ENCODE measurements around the gene ANKMY1.
"Not testable (repeated sequence)": the region's sequence is repeated elsewhere in the genome, so short reads cannot be mapped to it uniquely, and the experiment has no call there.

ANKMY1 gene

GRCh38 chr2:240551288-240551687 lies 6.5 kb downstream of the ANKMY1 start:
- H3K27me3 ChIP-seq (ENCODE audit: insufficient read depth, low read length), result peaks cover 2% of the 10 kb centered on the region; the same call in 1 of the 2 replicates
- H3K36me3 ChIP-seq (ENCODE audit: insufficient read depth, low read depth, low read length), result peaks cover 19% of the 10 kb centered on the region; the same call in 1 of the 2 replicates

GRCh38 chr2:240539906-240540305 lies 17.9 kb downstream of the ANKMY1 start:
- Histone ChIP-seq H3K27ac (ENCODE audit: low read length) (no peak overlapping the region), H3K36me3 (ENCODE audit: insufficient read depth, low read depth, low read length) (peaks cover 5% of the 10 kb centered on the region; the same call in 1 of the 2 replicates), H3K4me3 (ENCODE audit: low read length) (no peak overlapping the region), H3K9me3 (ENCODE audit: insufficient read depth, low read depth, low read length) (peaks cover 11% of the 10 kb centered on the region; the same call in 1 of the 2 replicates), H3K4me1 (ENCODE audit: insufficient read depth, low read length) (no peaks in the 10 kb centered on the region), H3K27me3 (ENCODE audit: insufficient read depth, low read length) (no peaks in the 10 kb centered on the region), H3K9ac (ENCODE audit: low read depth, low read length) (no peak overlapping the region)

More at GRCh38 chr2:240551288-240551687, 6.5 kb downstream of the ANKMY1 start:
- H3K4me3 ChIP-seq (ENCODE audit: low read length), result no peak overlapping the region
- no peak overlapping the region for H3K9ac ChIP-seq (ENCODE audit: low read depth, low read length)
- no peak overlapping the region for H3K27ac ChIP-seq (ENCODE audit: low read length)
- H3K9me3 ChIP-seq (ENCODE audit: insufficient read depth, low read depth, low read length), result peaks cover 14% of the 10 kb centered on the region; the same call in 1 of the 2 replicates
- H3K4me1 ChIP-seq (ENCODE audit: insufficient read depth, low read length), result no peaks in the 10 kb centered on the region

GRCh38 chr2:240539101-240539500 lies 18.7 kb downstream of the ANKMY1 start:
- not testable (repeated sequence) for H3K4me3 ChIP-seq (ENCODE audit: low read length); H3K9ac ChIP-seq (ENCODE audit: low read depth, low read length); H3K4me1 ChIP-seq (ENCODE audit: insufficient read depth, low read length); H3K27ac ChIP-seq (ENCODE audit: low read length); H3K9me3 ChIP-seq (ENCODE audit: insufficient read depth, low read depth, low read length); H3K27me3 ChIP-seq (ENCODE audit: insufficient read depth, low read length); H3K36me3 ChIP-seq (ENCODE audit: insufficient read depth, low read depth, low read length)

- Histone ChIP-seq H3K9ac (ENCODE audit: low read depth, low read length) (no peak overlapping the region), H3K27ac (ENCODE audit: low read length) (no peak overlapping the region), H3K27me3 (ENCODE audit: insufficient read depth, low read length) (no peaks in the 10 kb centered on the region), H3K9me3 (ENCODE audit: insufficient read depth, low read depth, low read length) (peaks cover 6% of the 10 kb centered on the region; the same call in 1 of the 2 replicates), H3K4me1 (ENCODE audit: insufficient read depth, low read length) (no peaks in the 10 kb centered on the region), H3K36me3 (ENCODE audit: insufficient read depth, low read depth, low read length) (peaks cover 5% of the 10 kb centered on the region; the same call in 1 of the 2 replicates), H3K4me3 (ENCODE audit: low read length) (no peak overlapping the region)
These were observed 19.6 kb downstream of the ANKMY1 start for GRCh38 chr2:240538031-240538780.

- Histone ChIP-seq H3K27ac (ENCODE audit: low read length) (no peak overlapping the region), H3K4me1 (ENCODE audit: insufficient read depth, low read length) (no peaks in the 10 kb centered on the region), H3K9ac (ENCODE audit: low read depth, low read length) (no peak overlapping the region), H3K4me3 (ENCODE audit: low read length) (no peak overlapping the region), H3K27me3 (ENCODE audit: insufficient read depth, low read length) (no peaks in the 10 kb centered on the region), H3K36me3 (ENCODE audit: insufficient read depth, low read depth, low read length) (no peaks in the 10 kb centered on the region), H3K9me3 (ENCODE audit: insufficient read depth, low read depth, low read length) (peaks cover 39% of the 10 kb centered on the region)
These were observed 25.6 kb downstream of the ANKMY1 start for GRCh38 chr2:240532031-240532775.

GRCh38 chr2:240531038-240531437 lies 26.8 kb downstream of the ANKMY1 start:
- Histone ChIP-seq H3K27ac (ENCODE audit: low read length) (no peak overlapping the region), H3K9ac (ENCODE audit: low read depth, low read length) (no peak overlapping the region), H3K9me3 (ENCODE audit: insufficient read depth, low read depth, low read length) (peaks cover 50% of the 10 kb centered on the region), H3K27me3 (ENCODE audit: insufficient read depth, low read length) (no peaks in the 10 kb centered on the region), H3K4me1 (ENCODE audit: insufficient read depth, low read length) (no peaks in the 10 kb centered on the region), H3K4me3 (ENCODE audit: low read length) (no peak overlapping the region), H3K36me3 (ENCODE audit: insufficient read depth, low read depth, low read length) (no peaks in the 10 kb centered on the region)

GRCh38 chr2:240530181-240530580 lies 27.6 kb downstream of the ANKMY1 start:
- H3K4me1 ChIP-seq (ENCODE audit: insufficient read depth, low read length), result no peaks in the 10 kb centered on the region
- no peaks in the 10 kb centered on the region for H3K27me3 ChIP-seq (ENCODE audit: insufficient read depth, low read length)
- no peaks in the 10 kb centered on the region for H3K36me3 ChIP-seq (ENCODE audit: insufficient read depth, low read depth, low read length)
- H3K27ac ChIP-seq (ENCODE audit: low read length), result no peak overlapping the region
- no peak overlapping the region for H3K4me3 ChIP-seq (ENCODE audit: low read length)
- H3K9me3 ChIP-seq (ENCODE audit: insufficient read depth, low read depth, low read length), result peaks cover 59% of the 10 kb centered on the region
- H3K9ac ChIP-seq (ENCODE audit: low read depth, low read length), result no peak overlapping the region

- H3K9ac ChIP-seq (ENCODE audit: low read depth, low read length), result no peak overlapping the region
- H3K36me3 ChIP-seq (ENCODE audit: insufficient read depth, low read depth, low read length), result no peaks in the 10 kb centered on the region
- no peak overlapping the region for H3K27ac ChIP-seq (ENCODE audit: low read length)
- no peaks in the 10 kb centered on the region for H3K4me1 ChIP-seq (ENCODE audit: insufficient read depth, low read length)
- no peaks in the 10 kb centered on the region for H3K27me3 ChIP-seq (ENCODE audit: insufficient read depth, low read length)
- H3K9me3 ChIP-seq (ENCODE audit: insufficient read depth, low read depth, low read length), result peaks cover 66% of the 10 kb centered on the region
- H3K4me3 ChIP-seq (ENCODE audit: low read length), result no peak overlapping the region
These were observed 28.3 kb downstream of the ANKMY1 start for GRCh38 chr2:240529344-240529999.

- H3K9me3 ChIP-seq (ENCODE audit: insufficient read depth, low read depth, low read length), result peaks cover 75% of the 10 kb centered on the region
- H3K27ac ChIP-seq (ENCODE audit: low read length), result no peak overlapping the region
- H3K9ac ChIP-seq (ENCODE audit: low read depth, low read length), result no peak overlapping the region
- no peak overlapping the region for H3K4me3 ChIP-seq (ENCODE audit: low read length)
- no peaks in the 10 kb centered on the region for H3K4me1 ChIP-seq (ENCODE audit: insufficient read depth, low read length)
- no peaks in the 10 kb centered on the region for H3K27me3 ChIP-seq (ENCODE audit: insufficient read depth, low read length)
- H3K36me3 ChIP-seq (ENCODE audit: insufficient read depth, low read depth, low read length), result no peaks in the 10 kb centered on the region
These were observed 29.3 kb downstream of the ANKMY1 start for GRCh38 chr2:240528406-240529040.

GRCh38 chr2:240527153-240527750 lies 30.5 kb downstream of the ANKMY1 start:
- Histone ChIP-seq H3K27me3 (ENCODE audit: insufficient read depth, low read length) (no peaks in the 10 kb centered on the region), H3K4me1 (ENCODE audit: insufficient read depth, low read length) (no peaks in the 10 kb centered on the region), H3K4me3 (ENCODE audit: low read length) (no peak overlapping the region), H3K9me3 (ENCODE audit: insufficient read depth, low read depth, low read length) (peaks cover 76% of the 10 kb centered on the region), H3K27ac (ENCODE audit: low read length) (no peak overlapping the region), H3K36me3 (ENCODE audit: insufficient read depth, low read depth, low read length) (no peaks in the 10 kb centered on the region), H3K9ac (ENCODE audit: low read depth, low read length) (no peak overlapping the region)

GRCh38 chr2:240526521-240526920 lies 31.3 kb downstream of the ANKMY1 start:
- Histone ChIP-seq H3K4me1 (ENCODE audit: insufficient read depth, low read length) (no peaks in the 10 kb centered on the region), H3K9ac (ENCODE audit: low read depth, low read length) (no peak overlapping the region), H3K27me3 (ENCODE audit: insufficient read depth, low read length) (no peaks in the 10 kb centered on the region), H3K36me3 (ENCODE audit: insufficient read depth, low read depth, low read length) (no peaks in the 10 kb centered on the region), H3K4me3 (ENCODE audit: low read length) (no peak overlapping the region), H3K9me3 (ENCODE audit: insufficient read depth, low read depth, low read length) (peaks cover 69% of the 10 kb centered on the region), H3K27ac (ENCODE audit: low read length) (no peak overlapping the region)
